ENCODE data around the gene CD248.
A peak's percentile ranks its signal among the peaks of the same experiment; 100 is the strongest.
"Not testable (repeated sequence)": the region's sequence is repeated elsewhere in the genome, so short reads cannot be mapped to it uniquely, and the experiment has no call there.

Gene CD248

GRCh38 chr11:66328031-66328301 lies 11.1 kb upstream of the CD248 start:
- Histone ChIP-seq H3K27ac (ENCODE audit: low read depth, low read length) (no peak overlapping the region), H3K4me1 (ENCODE audit: control insufficient read depth in 1 of 2, insufficient read depth in 2 of 2, low read length in 2 of 2) (peaks cover 10 to 15% of the 10 kb centered on the region in 2 donors), H3K9me3 (ENCODE audit: control insufficient read depth in 1 of 2, low read length in 2 of 2) (no peaks in the 10 kb centered on the region), H3K4me3 (ENCODE audit: low read depth in 1 of 2, low read length in 2 of 2) (no peak overlapping the region), H3K36me3 (ENCODE audit: control insufficient read depth in 1 of 2, insufficient read depth in 2 of 2, low read length in 2 of 2) (peaks cover 0 to 8% of the 10 kb centered on the region in 2 donors), H3K27me3 (ENCODE audit: control insufficient read depth in 1 of 2, insufficient read depth in 2 of 2, low read length in 2 of 2) (no peaks in the 10 kb centered on the region), H3K9ac (ENCODE audit: low read depth in 1 of 2, low read length in 2 of 2) (peak overlapping the region in 1 of 2 donors; percentile 22)

- H3K27ac ChIP-seq (ENCODE audit: low read depth, low read length): no peak overlapping the region
- no peaks in the 10 kb centered on the region for H3K9me3 ChIP-seq (ENCODE audit: control insufficient read depth in 1 of 2, low read length in 2 of 2)
- H3K27me3 ChIP-seq (ENCODE audit: control insufficient read depth in 1 of 2, insufficient read depth in 2 of 2, low read length in 2 of 2): no peaks in the 10 kb centered on the region
- peaks cover 0 to 3% of the 10 kb centered on the region in 2 donors for H3K36me3 ChIP-seq (ENCODE audit: control insufficient read depth in 1 of 2, insufficient read depth in 2 of 2, low read length in 2 of 2)
- H3K4me3 ChIP-seq (ENCODE audit: low read depth in 1 of 2, low read length in 2 of 2): no peak overlapping the region
- peaks cover 10 to 15% of the 10 kb centered on the region in 2 donors for H3K4me1 ChIP-seq (ENCODE audit: control insufficient read depth in 1 of 2, insufficient read depth in 2 of 2, low read length in 2 of 2)
- peak overlapping the region in 1 of 2 donors; percentile 22 for H3K9ac ChIP-seq (ENCODE audit: low read depth in 1 of 2, low read length in 2 of 2)
Measured at GRCh38 chr11:66327171-66328030, 10.6 kb upstream of the CD248 start.

- Histone ChIP-seq H3K27ac (ENCODE audit: low read depth, low read length) (no peak overlapping the region), H3K36me3 (ENCODE audit: control insufficient read depth in 1 of 2, insufficient read depth in 2 of 2, low read length in 2 of 2) (no peaks in the 10 kb centered on the region), H3K27me3 (ENCODE audit: control insufficient read depth in 1 of 2, insufficient read depth in 2 of 2, low read length in 2 of 2) (no peaks in the 10 kb centered on the region), H3K9ac (ENCODE audit: low read depth in 1 of 2, low read length in 2 of 2) (no peak overlapping the region), H3K9me3 (ENCODE audit: control insufficient read depth in 1 of 2, low read length in 2 of 2) (no peaks in the 10 kb centered on the region), H3K4me1 (ENCODE audit: control insufficient read depth in 1 of 2, insufficient read depth in 2 of 2, low read length in 2 of 2) (peaks cover 10 to 15% of the 10 kb centered on the region in 2 donors), H3K4me3 (ENCODE audit: low read depth in 1 of 2, low read length in 2 of 2) (no peak overlapping the region)
Measured at GRCh38 chr11:66326261-66327111, 9.6 kb upstream of the CD248 start.

- Histone ChIP-seq H3K27me3 (ENCODE audit: control insufficient read depth in 1 of 2, insufficient read depth in 2 of 2, low read length in 2 of 2) (no peaks in the 10 kb centered on the region), H3K4me3 (ENCODE audit: low read depth in 1 of 2, low read length in 2 of 2) (no peak overlapping the region), H3K27ac (ENCODE audit: low read depth, low read length) (no peak overlapping the region), H3K9ac (ENCODE audit: low read depth in 1 of 2, low read length in 2 of 2) (no peak overlapping the region), H3K4me1 (ENCODE audit: control insufficient read depth in 1 of 2, insufficient read depth in 2 of 2, low read length in 2 of 2) (peaks cover 10 to 15% of the 10 kb centered on the region in 2 donors), H3K9me3 (ENCODE audit: control insufficient read depth in 1 of 2, low read length in 2 of 2) (no peaks in the 10 kb centered on the region), H3K36me3 (ENCODE audit: control insufficient read depth in 1 of 2, insufficient read depth in 2 of 2, low read length in 2 of 2) (no peaks in the 10 kb centered on the region)
Measured at GRCh38 chr11:66325263-66325671, 8.4 kb upstream of the CD248 start.

GRCh38 chr11:66324664-66325063 lies 7.8 kb upstream of the CD248 start:
- H3K9ac ChIP-seq (ENCODE audit: low read depth in 1 of 2, low read length in 2 of 2): no peak overlapping the region

GRCh38 chr11:66323684-66324083 lies 6.8 kb upstream of the CD248 start:
- Histone ChIP-seq H3K27ac (ENCODE audit: low read depth, low read length) (no peak overlapping the region), H3K4me1 (ENCODE audit: control insufficient read depth in 1 of 2, insufficient read depth in 2 of 2, low read length in 2 of 2) (peaks cover 8 to 16% of the 10 kb centered on the region in 2 donors), H3K27me3 (ENCODE audit: control insufficient read depth in 1 of 2, insufficient read depth in 2 of 2, low read length in 2 of 2) (no peaks in the 10 kb centered on the region), H3K36me3 (ENCODE audit: control insufficient read depth in 1 of 2, insufficient read depth in 2 of 2, low read length in 2 of 2) (no peaks in the 10 kb centered on the region), H3K4me3 (ENCODE audit: low read depth in 1 of 2, low read length in 2 of 2) (no peak overlapping the region), H3K9me3 (ENCODE audit: control insufficient read depth in 1 of 2, low read length in 2 of 2) (no peaks in the 10 kb centered on the region), H3K9ac (ENCODE audit: low read depth in 1 of 2, low read length in 2 of 2) (no peak overlapping the region)

More at GRCh38 chr11:66324664-66325063, 7.8 kb upstream of the CD248 start:
- no peak overlapping the region for H3K27ac ChIP-seq (ENCODE audit: low read depth, low read length)
- no peak overlapping the region for H3K4me3 ChIP-seq (ENCODE audit: low read depth in 1 of 2, low read length in 2 of 2)
- peaks cover 10 to 15% of the 10 kb centered on the region in 2 donors for H3K4me1 ChIP-seq (ENCODE audit: control insufficient read depth in 1 of 2, insufficient read depth in 2 of 2, low read length in 2 of 2)
- no peaks in the 10 kb centered on the region for H3K27me3 ChIP-seq (ENCODE audit: control insufficient read depth in 1 of 2, insufficient read depth in 2 of 2, low read length in 2 of 2)
- H3K36me3 ChIP-seq (ENCODE audit: control insufficient read depth in 1 of 2, insufficient read depth in 2 of 2, low read length in 2 of 2): no peaks in the 10 kb centered on the region
- H3K9me3 ChIP-seq (ENCODE audit: control insufficient read depth in 1 of 2, low read length in 2 of 2): no peaks in the 10 kb centered on the region

- Histone ChIP-seq H3K4me3 (ENCODE audit: low read depth in 1 of 2, low read length in 2 of 2) (no peak overlapping the region), H3K27me3 (ENCODE audit: control insufficient read depth in 1 of 2, insufficient read depth in 2 of 2, low read length in 2 of 2) (no peaks in the 10 kb centered on the region), H3K9me3 (ENCODE audit: control insufficient read depth in 1 of 2, low read length in 2 of 2) (no peaks in the 10 kb centered on the region), H3K27ac (ENCODE audit: low read depth, low read length) (no peak overlapping the region), H3K4me1 (ENCODE audit: control insufficient read depth in 1 of 2, insufficient read depth in 2 of 2, low read length in 2 of 2) (peaks cover 8 to 16% of the 10 kb centered on the region in 2 donors), H3K9ac (ENCODE audit: low read depth in 1 of 2, low read length in 2 of 2) (no peak overlapping the region), H3K36me3 (ENCODE audit: control insufficient read depth in 1 of 2, insufficient read depth in 2 of 2, low read length in 2 of 2) (no peaks in the 10 kb centered on the region)
Measured at GRCh38 chr11:66322732-66323427, 6.0 kb upstream of the CD248 start.

- Histone ChIP-seq H3K27me3 (ENCODE audit: control insufficient read depth in 1 of 2, insufficient read depth in 2 of 2, low read length in 2 of 2) (no peaks in the 10 kb centered on the region), H3K4me3 (ENCODE audit: low read depth in 1 of 2, low read length in 2 of 2) (no peak overlapping the region), H3K27ac (ENCODE audit: low read depth, low read length) (no peak overlapping the region), H3K9me3 (ENCODE audit: control insufficient read depth in 1 of 2, low read length in 2 of 2) (no peaks in the 10 kb centered on the region), H3K36me3 (ENCODE audit: control insufficient read depth in 1 of 2, insufficient read depth in 2 of 2, low read length in 2 of 2) (no peaks in the 10 kb centered on the region), H3K4me1 (ENCODE audit: control insufficient read depth in 1 of 2, insufficient read depth in 2 of 2, low read length in 2 of 2) (peaks cover 10 to 13% of the 10 kb centered on the region in 2 donors), H3K9ac (ENCODE audit: low read depth in 1 of 2, low read length in 2 of 2) (no peak overlapping the region)
Measured at GRCh38 chr11:66321606-66322005, 4.8 kb upstream of the CD248 start.

GRCh38 chr11:66320748-66321147 lies 3.9 kb upstream of the CD248 start:
- H3K27ac ChIP-seq (ENCODE audit: low read depth, low read length); H3K27me3 ChIP-seq (ENCODE audit: control insufficient read depth in 1 of 2, insufficient read depth in 2 of 2, low read length in 2 of 2); H3K9me3 ChIP-seq (ENCODE audit: control insufficient read depth in 1 of 2, low read length in 2 of 2); H3K9ac ChIP-seq (ENCODE audit: low read depth in 1 of 2, low read length in 2 of 2); H3K36me3 ChIP-seq (ENCODE audit: control insufficient read depth in 1 of 2, insufficient read depth in 2 of 2, low read length in 2 of 2); H3K4me3 ChIP-seq (ENCODE audit: low read depth in 1 of 2, low read length in 2 of 2): not testable (repeated sequence)
- H3K4me1 ChIP-seq (ENCODE audit: control insufficient read depth in 1 of 2, insufficient read depth in 2 of 2, low read length in 2 of 2): peaks cover 10 to 17% of the 10 kb centered on the region in 2 donors

GRCh38 chr11:66320289-66320688 lies 3.4 kb upstream of the CD248 start:
- not testable (repeated sequence) for H3K27me3 ChIP-seq (ENCODE audit: control insufficient read depth in 1 of 2, insufficient read depth in 2 of 2, low read length in 2 of 2); H3K27ac ChIP-seq (ENCODE audit: low read depth, low read length); H3K9ac ChIP-seq (ENCODE audit: low read depth in 1 of 2, low read length in 2 of 2); H3K4me3 ChIP-seq (ENCODE audit: low read depth in 1 of 2, low read length in 2 of 2); H3K9me3 ChIP-seq (ENCODE audit: control insufficient read depth in 1 of 2, low read length in 2 of 2); H3K36me3 ChIP-seq (ENCODE audit: control insufficient read depth in 1 of 2, insufficient read depth in 2 of 2, low read length in 2 of 2)
- peaks cover 10 to 17% of the 10 kb centered on the region in 2 donors for H3K4me1 ChIP-seq (ENCODE audit: control insufficient read depth in 1 of 2, insufficient read depth in 2 of 2, low read length in 2 of 2)

Data from duodenal mucosa (tissue), 2 donors.